ENCODE data around the gene EDDM3A. TPM values are rescaled to one million over a fixed set of nuclear protein-coding genes. Genes with fewer than 3 reads are reported as not detected.

The EDDM3A gene
- not detected in 5 replicates for total RNA-seq (2022; extraction: Qiagen RNA extraction; ENCODE audit: low read depth)

GRCh38 chr14:20745571-20746358 is at the start of gene EDDM3A:
Gene EDDM3A, plus strand, starts transcription at chr14:20745887. Its CDS starts 1,694 bp downstream, at chr14:20747581.

Other genes starting within 250 kb of the EDDM3A start
- gene RNASE10, start 240.3 kb upstream of the EDDM3A start, total RNA-seq (2022; extraction: Qiagen RNA extraction; ENCODE audit: low read depth): 0.20 to 0.40 TPM (median 0.27 TPM) in 5 replicates
- gene RNASE9, start 184.8 kb upstream of the EDDM3A start, total RNA-seq (2022; extraction: Qiagen RNA extraction; ENCODE audit: low read depth): not detected in 5 replicates
- gene RNASE11, start 157.9 kb upstream of the EDDM3A start, total RNA-seq (2022; extraction: Qiagen RNA extraction; ENCODE audit: low read depth): not detected in 5 replicates
- gene RNASE12, start 154.5 kb upstream of the EDDM3A start, total RNA-seq (2022; extraction: Qiagen RNA extraction; ENCODE audit: low read depth): not detected in 5 replicates
- not detected in 5 replicates for gene OR6S1, start 104.2 kb upstream of the EDDM3A start, total RNA-seq (2022; extraction: Qiagen RNA extraction; ENCODE audit: low read depth)
- gene RNASE4, start 61.3 kb upstream of the EDDM3A start, total RNA-seq (2022; extraction: Qiagen RNA extraction; ENCODE audit: low read depth): 4.3 to 9.6 TPM (median 7.4 TPM) in 5 replicates
- gene ANG, start 57.1 kb upstream of the EDDM3A start, total RNA-seq (2022; extraction: Qiagen RNA extraction; ENCODE audit: low read depth): 7.8 to 11.1 TPM (median 10.5 TPM) in 5 replicates
- not detected in 5 replicates for gene EDDM3B, start 22.5 kb downstream of the EDDM3A start, total RNA-seq (2022; extraction: Qiagen RNA extraction; ENCODE audit: low read depth)
- gene RNASE6, start 35.4 kb downstream of the EDDM3A start, total RNA-seq (2022; extraction: Qiagen RNA extraction; ENCODE audit: low read depth): not detected in 5 replicates
- 0.19 to 0.33 TPM (median 0.27 TPM) in 3 of 5 replicates, not detected in the others for gene RNASE1, start 57.0 kb downstream of the EDDM3A start, total RNA-seq (2022; extraction: Qiagen RNA extraction; ENCODE audit: low read depth)
- gene RNASE3, start 145.5 kb downstream of the EDDM3A start, total RNA-seq (2022; extraction: Qiagen RNA extraction; ENCODE audit: low read depth): not detected in 5 replicates
- gene RNASE2, start 209.6 kb downstream of the EDDM3A start, total RNA-seq (2022; extraction: Qiagen RNA extraction; ENCODE audit: low read depth): not detected in 5 replicates
- gene METTL17, start 244.1 kb downstream of the EDDM3A start, total RNA-seq (2022; extraction: Qiagen RNA extraction; ENCODE audit: low read depth): 71.9 to 81.0 TPM (median 73.6 TPM) in 5 replicates

All from A549 treated with ZK216348 at 1 μM for 4 hours (cell line).